AG04450 (cell line): Measurements from ENCODE around the gene SRGAP3. TPM values are rescaled to one million over a fixed set of nuclear protein-coding genes. Genes with fewer than 3 reads are reported as not detected.

Experiments
- CTCF ChIA-PET: fragments of 300-600, 350-600 bp; formaldehyde crosslinking; extraction: SDS; loops from one replicate; lab custom pipeline; 2022; ENCODE audit warnings: antibody characterized with exemption, inconsistent platforms; lab: Charles Lee
- POLR2A ChIA-PET: fragments of 350-600 bp; formaldehyde crosslinking; extraction: SDS; loops from one replicate; lab custom pipeline; 2021; ENCODE audit warnings: antibody characterized with exemption, inconsistent platforms; lab: Yijun Ruan, JAX
- DNase-seq: peaks from one replicate; pipeline ENCODE4 v3.0.0-alpha.2; 2011; ENCODE audit warnings: low read depth, low spot score
- H3K27ac ChIP-seq: one replicate; pipeline ENCODE4 v1.5.1; 2012; ENCODE audit warnings: low read depth, low read length, control low read depth
- H3K27me3 ChIP-seq: one replicate; pipeline ENCODE4 v1.6.0; 2012; ENCODE audit warnings: low read length; ENCODE audit not compliant: control insufficient read depth, insufficient read depth
- H3K4me3 ChIP-seq: 2 replicates; pipeline ENCODE4 v1.5.1; 2011; ENCODE audit warnings: mild to moderate bottlenecking, low read depth, low read length, control low read depth
- H3K9me3 ChIP-seq: 2 replicates; pipeline ENCODE4 v1.5.1; 2012; ENCODE audit warnings: low read length; ENCODE audit not compliant: control insufficient read depth, insufficient read depth
- polyA plus RNA-seq: library from polyadenylated mRNA; depleted of rRNA; stranded (reverse); fragments of >200 nt; gene quantifications from 2 replicates; pipeline ENCODE4 v1.2.3, GENCODE V29; 2011
- TF ChIP-seq, protein P1 (sequence below): IDR thresholded peaks from 2 replicates; pipeline ENCODE4 v1.5.1; 2011; ENCODE audit warnings: low read depth, low read length, control low read depth, inconsistent platforms

Gene SRGAP3
- polyA plus RNA-seq, 1 experiment: 0.61 TPM

DNA sequence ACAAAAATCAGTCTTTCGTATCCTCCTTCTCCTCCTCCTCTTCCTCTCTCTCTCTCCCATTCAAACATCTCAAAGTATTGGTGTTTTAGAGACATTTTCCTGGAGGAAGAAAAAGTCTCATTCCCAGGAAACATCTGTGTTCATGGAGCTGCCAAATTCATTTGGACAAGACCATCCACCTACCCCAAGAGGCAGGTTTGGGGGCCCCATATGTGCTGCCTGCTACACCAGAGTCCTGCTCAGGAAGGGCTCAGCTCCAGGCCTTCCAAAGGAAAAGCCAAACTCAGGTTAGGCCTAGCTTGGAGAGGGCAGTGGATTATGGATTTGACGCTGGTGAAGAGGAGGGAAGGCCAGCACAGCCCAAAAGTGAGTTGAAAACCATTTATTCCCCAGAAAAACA, 131.2 kb downstream of the SRGAP3 start:
- Histone ChIP-seq H3K27me3 (peaks cover 12% of the 10 kb centered on the region), H3K9me3 (no peaks in the 10 kb centered on the region), H3K4me3 (no peak overlapping the region), H3K27ac (no peak overlapping the region)
- POLR2A ChIA-PET: no interaction called here
- TF ChIP-seq, protein P1, sequence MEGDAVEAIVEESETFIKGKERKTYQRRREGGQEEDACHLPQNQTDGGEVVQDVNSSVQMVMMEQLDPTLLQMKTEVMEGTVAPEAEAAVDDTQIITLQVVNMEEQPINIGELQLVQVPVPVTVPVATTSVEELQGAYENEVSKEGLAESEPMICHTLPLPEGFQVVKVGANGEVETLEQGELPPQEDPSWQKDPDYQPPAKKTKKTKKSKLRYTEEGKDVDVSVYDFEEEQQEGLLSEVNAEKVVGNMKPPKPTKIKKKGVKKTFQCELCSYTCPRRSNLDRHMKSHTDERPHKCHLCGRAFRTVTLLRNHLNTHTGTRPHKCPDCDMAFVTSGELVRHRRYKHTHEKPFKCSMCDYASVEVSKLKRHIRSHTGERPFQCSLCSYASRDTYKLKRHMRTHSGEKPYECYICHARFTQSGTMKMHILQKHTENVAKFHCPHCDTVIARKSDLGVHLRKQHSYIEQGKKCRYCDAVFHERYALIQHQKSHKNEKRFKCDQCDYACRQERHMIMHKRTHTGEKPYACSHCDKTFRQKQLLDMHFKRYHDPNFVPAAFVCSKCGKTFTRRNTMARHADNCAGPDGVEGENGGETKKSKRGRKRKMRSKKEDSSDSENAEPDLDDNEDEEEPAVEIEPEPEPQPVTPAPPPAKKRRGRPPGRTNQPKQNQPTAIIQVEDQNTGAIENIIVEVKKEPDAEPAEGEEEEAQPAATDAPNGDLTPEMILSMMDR: no peak
- CTCF ChIA-PET: interaction anchor here (0.6 kb wide), 1 partner anchor 181 kb away, joined by 7 read pairs; no protein-coding TSS in a partner anchor
- DNase-seq: no peak

DNA sequence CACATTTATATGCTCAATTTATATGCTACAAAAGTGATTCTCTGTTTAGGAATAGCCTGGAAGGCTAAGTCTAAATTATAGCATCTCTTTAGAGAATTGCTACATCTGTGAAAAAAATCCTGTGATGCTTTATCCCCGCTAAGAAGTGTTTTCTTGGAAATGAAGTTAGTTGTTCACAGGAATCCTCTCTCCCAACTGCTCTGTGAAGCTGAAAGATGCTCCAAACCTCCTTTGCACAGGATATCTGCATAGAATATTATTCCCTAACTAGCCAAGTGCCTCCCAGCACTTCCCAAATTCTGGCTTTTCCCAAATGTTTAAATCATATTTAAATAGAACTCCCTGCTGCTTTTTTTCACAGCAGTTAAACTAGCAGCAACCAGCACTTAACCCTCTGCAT, 132.2 kb downstream of the SRGAP3 start:
- TF ChIP-seq, protein P1: no peak
- no peak for DNase-seq
- Histone ChIP-seq H3K27ac (no peak overlapping the region), H3K4me3 (no peak overlapping the region), H3K27me3 (peaks cover 13% of the 10 kb centered on the region), H3K9me3 (no peaks in the 10 kb centered on the region)
- CTCF ChIA-PET: no interaction called here
- POLR2A ChIA-PET: no interaction called here

DNA sequence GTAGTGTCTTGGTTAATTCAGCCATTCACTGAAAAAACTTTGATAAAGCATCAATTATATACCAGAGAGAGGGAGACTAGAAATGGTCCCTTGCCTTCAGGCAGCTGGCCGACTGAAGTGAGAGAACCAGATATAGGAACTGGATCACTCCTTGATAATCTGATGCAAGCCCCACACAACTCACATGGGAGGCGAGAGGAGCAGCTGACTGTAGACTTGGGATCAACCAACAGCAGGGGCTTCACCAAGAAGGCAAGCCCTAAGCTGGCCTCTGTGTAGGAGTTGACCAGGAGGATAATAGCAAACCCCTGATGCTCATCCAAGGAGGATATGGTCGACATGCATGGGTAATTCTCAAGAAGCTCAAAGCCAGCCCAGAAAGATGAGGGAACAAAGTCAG, 133.1 kb downstream of the SRGAP3 start:
- peaks cover 13% of the 10 kb centered on the region for H3K27me3 ChIP-seq
- no peaks in the 10 kb centered on the region for H3K9me3 ChIP-seq
- POLR2A ChIA-PET: no interaction called here
- TF ChIP-seq, protein P1: no peak
- DNase-seq: no peak
- no peak overlapping the region for H3K4me3 ChIP-seq
- H3K27ac ChIP-seq: no peak overlapping the region
- CTCF ChIA-PET: no interaction called here

DNA sequence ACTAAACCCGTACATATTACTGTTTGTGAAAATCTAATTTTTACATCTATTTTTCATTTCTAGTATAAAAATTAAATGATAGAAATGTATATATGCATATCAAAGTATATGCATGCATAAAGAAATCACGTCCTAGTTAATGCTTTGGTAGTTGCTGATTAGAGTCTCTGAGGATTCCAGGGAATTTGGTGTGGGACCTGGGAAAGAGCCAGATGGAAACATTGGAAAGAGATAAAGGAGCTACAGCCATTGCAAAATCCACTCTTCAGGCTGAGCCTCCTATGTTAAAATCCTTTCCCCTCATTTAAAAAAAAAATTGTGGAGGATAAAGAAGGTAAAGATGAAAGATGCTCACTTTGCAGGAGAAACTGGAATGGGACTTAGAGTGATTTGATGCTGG, 134.1 kb downstream of the SRGAP3 start:
- Histone ChIP-seq H3K27ac (no peak overlapping the region), H3K9me3 (no peaks in the 10 kb centered on the region), H3K27me3 (peaks cover 13% of the 10 kb centered on the region), H3K4me3 (no peak overlapping the region)
- TF ChIP-seq, protein P1: no peak
- no peak for DNase-seq
- CTCF ChIA-PET: no interaction called here
- POLR2A ChIA-PET: no interaction called here

DNA sequence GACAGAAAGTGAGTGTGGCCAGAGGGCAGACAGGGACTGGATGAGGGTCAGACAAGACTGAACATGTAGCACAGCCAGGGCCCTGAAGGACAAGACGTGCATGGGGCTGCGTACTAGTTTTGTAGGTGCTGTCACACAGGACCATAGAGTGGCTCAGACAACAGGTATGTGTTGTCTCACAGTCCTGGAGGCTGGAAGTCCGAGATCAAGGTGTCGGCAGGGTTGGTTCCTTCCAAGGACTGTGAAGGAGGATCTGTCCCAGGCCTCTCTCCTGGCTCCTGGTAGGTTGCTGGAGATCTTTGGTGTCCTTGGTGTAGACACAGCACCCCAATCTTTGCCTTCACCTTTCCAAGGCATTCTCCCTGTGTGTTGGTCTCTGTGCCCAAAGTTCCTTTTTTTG, 136.4 kb downstream of the SRGAP3 start:
- Histone ChIP-seq H3K4me3 (no peak overlapping the region), H3K27me3 (peaks cover 16% of the 10 kb centered on the region), H3K27ac (no peak overlapping the region), H3K9me3 (no peaks in the 10 kb centered on the region)
- CTCF ChIA-PET: no interaction called here
- POLR2A ChIA-PET: no interaction called here
- no peak for DNase-seq
- TF ChIP-seq, protein P1: no peak
